Neural progenitor cell (in vitro differentiated cells): ENCODE measurements around the gene PRKRIP1.

Experiments
- EZH2 ChIP-seq: fragments of 200-600 bp; sonication (generic); IDR thresholded peaks from 2 replicates; pipeline ENCODE4 v1.6.1; 2017; ENCODE audit warnings: antibody characterized with exemption, mild to moderate bottlenecking, moderate library complexity
- EZH2phosphoT487 ChIP-seq: fragments of 200-600 bp; sonication (generic); IDR thresholded peaks from 2 replicates; pipeline ENCODE4 v1.6.1; 2017; ENCODE audit warnings: antibody characterized with exemption
- TF ChIP-seq, protein P1 (sequence below): fragments of 200-600 bp; sonication (generic); IDR thresholded peaks from 2 replicates; pipeline ENCODE4 v1.5.1; 2017; ENCODE audit warnings: antibody characterized with exemption, mild to moderate bottlenecking

GRCh38 chr7:102471791-102472125 is 75.6 kb downstream of the PRKRIP1 start:
- no peak for TF ChIP-seq EZH2
- no peak for TF ChIP-seq EZH2phosphoT487
- TF ChIP-seq, protein P1, sequence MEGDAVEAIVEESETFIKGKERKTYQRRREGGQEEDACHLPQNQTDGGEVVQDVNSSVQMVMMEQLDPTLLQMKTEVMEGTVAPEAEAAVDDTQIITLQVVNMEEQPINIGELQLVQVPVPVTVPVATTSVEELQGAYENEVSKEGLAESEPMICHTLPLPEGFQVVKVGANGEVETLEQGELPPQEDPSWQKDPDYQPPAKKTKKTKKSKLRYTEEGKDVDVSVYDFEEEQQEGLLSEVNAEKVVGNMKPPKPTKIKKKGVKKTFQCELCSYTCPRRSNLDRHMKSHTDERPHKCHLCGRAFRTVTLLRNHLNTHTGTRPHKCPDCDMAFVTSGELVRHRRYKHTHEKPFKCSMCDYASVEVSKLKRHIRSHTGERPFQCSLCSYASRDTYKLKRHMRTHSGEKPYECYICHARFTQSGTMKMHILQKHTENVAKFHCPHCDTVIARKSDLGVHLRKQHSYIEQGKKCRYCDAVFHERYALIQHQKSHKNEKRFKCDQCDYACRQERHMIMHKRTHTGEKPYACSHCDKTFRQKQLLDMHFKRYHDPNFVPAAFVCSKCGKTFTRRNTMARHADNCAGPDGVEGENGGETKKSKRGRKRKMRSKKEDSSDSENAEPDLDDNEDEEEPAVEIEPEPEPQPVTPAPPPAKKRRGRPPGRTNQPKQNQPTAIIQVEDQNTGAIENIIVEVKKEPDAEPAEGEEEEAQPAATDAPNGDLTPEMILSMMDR, result no peak
